GM12801 (cell line): ENCODE data around the gene ADORA2A.

Source experiments
- TF ChIP-seq, protein P1 (sequence below): IDR thresholded peaks from one replicate; pipeline ENCODE4 v1.5.1; 2011; ENCODE audit warnings: control low read depth; ENCODE audit not compliant: insufficient read length; ENCODE audit errors: extremely low read depth

ADORA2A gene

DNA sequence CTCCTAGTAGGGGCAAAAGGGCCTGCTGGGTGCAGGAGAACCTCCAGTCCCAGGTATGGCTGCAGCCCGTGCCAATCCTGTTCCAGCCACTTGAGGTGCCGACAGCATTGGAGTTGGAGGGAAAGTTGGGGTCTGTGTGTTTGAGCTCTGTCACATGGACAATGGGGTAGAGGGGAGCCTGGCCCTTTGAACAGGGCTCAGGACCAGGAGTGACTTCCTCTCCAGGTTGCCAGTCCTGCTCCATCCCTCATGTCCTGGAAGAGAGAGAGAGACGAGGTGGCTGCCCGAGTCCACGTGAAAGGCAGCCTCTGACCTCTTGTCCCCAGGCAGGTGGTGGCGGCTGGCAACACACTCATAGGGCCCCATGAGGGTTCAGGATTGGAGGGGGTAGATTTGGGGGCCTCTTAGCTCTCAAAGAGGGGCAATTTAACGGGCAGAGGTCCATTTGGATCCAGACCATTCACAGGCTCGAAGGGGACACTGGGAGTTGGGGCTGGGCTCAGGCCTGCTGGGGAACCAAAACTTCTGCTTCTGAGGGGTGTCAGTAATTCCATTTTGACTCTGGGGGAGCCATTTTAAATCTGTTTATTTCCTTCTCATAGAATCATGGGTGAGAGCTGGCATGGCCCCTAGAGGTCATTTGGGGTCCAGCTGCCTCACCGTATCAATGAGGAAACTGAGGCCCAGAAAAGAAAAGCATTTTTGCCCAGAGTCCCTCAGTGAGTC is 4.1 kb downstream of the ADORA2A start:
- TF ChIP-seq, protein P1, sequence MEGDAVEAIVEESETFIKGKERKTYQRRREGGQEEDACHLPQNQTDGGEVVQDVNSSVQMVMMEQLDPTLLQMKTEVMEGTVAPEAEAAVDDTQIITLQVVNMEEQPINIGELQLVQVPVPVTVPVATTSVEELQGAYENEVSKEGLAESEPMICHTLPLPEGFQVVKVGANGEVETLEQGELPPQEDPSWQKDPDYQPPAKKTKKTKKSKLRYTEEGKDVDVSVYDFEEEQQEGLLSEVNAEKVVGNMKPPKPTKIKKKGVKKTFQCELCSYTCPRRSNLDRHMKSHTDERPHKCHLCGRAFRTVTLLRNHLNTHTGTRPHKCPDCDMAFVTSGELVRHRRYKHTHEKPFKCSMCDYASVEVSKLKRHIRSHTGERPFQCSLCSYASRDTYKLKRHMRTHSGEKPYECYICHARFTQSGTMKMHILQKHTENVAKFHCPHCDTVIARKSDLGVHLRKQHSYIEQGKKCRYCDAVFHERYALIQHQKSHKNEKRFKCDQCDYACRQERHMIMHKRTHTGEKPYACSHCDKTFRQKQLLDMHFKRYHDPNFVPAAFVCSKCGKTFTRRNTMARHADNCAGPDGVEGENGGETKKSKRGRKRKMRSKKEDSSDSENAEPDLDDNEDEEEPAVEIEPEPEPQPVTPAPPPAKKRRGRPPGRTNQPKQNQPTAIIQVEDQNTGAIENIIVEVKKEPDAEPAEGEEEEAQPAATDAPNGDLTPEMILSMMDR = no peak

DNA sequence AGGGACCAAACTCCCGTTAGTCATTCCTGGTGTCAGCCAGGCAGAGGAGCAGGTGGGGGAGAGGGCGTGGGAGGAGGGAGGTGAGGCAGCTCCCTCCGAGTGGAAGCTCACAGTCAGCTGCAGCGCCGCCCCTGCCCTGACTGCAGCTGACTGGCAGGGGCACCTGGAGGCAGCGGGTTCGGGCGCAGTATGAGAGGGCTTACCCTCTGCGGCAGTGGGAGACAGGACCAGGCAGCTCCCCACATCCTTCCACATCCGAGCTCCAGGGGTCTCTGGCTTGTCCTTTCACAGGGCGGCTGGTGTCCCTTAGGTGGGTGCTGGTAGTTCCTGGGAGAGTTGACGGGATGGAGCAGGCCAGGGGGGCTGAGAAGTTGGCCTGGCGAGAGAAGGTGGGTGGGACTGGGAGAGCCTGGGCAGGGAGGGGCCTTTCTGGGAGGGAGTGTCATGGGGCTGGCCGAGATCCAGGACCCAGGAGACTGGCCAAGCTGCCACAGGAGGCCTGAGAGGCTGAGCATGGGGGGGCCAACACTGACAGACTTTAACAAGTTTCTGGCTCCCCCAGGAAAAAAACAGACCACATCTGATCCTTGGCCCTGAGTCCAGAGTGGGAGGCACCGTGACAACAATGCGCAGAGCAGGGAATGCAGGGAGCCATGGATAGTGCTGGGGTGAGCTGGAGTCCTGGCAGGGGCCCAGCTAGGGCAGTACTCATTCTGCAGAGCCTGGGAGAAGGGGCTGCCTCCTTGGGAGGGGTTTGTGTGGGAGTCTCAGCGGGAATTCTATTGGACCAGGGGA is 4.9 kb downstream of the ADORA2A start:
- TF ChIP-seq, protein P1 = no peak

DNA sequence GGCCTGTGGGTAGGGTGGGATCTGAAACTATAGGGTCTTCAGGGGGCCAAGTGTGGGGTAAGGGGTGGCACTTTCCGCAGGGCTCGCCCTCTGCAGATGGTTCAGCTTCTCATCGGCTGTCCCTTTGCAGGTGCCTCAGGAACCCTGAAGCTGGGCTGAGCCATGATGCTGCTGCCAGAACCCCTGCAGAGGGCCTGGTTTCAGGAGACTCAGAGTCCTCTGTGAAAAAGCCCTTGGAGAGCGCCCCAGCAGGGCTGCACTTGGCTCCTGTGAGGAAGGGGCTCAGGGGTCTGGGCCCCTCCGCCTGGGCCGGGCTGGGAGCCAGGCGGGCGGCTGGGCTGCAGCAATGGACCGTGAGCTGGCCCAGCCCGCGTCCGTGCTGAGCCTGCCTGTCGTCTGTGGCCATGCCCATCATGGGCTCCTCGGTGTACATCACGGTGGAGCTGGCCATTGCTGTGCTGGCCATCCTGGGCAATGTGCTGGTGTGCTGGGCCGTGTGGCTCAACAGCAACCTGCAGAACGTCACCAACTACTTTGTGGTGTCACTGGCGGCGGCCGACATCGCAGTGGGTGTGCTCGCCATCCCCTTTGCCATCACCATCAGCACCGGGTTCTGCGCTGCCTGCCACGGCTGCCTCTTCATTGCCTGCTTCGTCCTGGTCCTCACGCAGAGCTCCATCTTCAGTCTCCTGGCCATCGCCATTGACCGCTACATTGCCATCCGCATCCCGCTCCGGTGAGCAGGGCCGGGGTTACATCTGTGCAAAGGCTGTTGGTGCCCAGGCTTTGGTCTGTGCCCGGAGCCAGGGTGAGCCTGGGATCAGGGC is 5.8 kb downstream of the ADORA2A start:
- TF ChIP-seq, protein P1 = no peak

DNA sequence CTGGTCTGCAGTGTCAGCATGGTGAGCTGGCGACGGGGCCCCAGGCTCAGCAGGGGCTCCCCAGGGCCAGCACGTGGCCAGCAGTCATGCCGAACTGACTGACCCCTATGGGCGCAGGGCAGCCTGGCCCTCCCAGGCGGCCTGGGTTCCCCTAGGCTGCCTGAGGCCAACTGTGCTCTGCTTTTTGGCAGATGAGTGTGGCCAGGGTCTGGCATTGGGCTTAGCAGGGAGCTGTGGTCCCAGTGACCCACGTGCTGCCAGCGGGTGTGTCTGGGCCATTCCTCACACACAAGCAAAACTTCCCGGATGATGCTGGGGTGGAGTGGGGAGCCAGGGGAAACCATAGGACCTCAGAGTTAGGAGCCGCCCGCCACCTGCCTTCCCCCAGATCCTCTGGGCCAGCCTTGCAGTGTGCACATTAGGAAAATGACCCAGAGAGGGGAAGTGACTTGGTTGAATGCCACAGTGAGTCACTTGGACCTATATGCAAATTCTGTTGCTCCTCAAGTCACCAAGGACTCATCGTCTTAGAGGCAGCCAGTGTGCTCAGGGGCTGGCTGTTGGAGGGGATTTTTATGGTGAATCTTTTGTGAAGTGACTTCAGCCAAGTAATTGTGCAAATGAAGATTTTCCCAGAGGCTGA is 6.5 kb downstream of the ADORA2A start:
- TF ChIP-seq, protein P1 = no peak

DNA sequence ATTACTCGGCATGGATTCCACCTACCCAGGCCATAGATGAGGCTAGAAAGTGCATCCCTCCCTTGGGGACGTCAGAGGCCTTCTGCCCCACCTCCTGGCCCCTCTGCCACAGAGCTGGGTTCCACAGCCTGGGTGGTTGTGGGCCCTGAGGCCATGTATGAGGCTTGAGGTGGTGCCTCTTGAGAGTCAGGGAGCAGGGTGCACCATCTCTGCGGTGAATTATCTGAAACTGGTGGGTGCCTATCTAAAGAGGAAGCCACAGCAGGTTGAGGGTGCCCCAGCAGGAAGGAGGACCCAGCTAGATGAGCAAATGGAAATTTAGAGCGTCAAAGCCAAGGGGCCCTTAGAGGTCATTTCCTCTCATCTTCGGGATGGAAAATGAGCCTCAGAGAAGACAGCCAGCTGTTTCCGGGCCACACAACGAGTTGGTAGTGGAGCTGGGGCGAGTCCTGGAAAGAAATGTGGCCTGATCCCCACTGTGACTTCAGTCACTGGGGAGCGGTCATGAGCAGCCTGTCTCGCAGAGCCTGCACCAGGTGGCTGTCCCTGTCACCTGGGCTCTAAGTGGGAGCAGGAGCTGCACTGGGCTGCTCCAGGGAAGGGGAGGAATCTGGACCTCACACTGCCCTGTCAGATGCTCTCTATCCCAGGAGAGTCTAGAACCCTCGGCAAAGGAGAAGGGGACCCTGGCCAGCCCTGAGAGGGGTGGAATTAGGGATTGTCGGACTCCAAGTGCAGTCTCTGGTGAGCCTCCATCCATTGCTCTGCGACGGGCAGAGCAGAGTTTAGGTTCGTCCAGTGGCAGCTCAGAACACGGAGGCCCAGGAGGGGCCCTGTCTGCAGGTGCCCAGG is 7.3 kb downstream of the ADORA2A start:
- TF ChIP-seq, protein P1 = no peak

DNA sequence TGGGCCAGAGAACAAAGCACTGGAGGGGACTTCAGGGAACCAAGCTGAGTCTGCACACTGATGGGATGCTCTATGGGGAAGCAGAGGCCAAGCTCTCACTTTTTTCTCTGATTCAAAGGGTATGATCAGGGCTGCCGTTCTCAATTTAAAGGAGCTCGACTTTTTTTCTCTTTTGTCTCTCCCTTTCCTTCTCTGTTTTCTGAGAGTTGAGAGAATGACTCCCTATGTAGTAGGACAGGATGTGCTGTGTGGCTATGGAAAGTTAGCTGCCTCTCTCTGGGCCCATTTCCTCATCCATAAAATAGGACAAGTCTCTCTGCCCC is 7.9 kb downstream of the ADORA2A start:
- TF ChIP-seq, protein P1 = no peak
